HepG2 (cell line): ENCODE data around the gene BCORL1. TPM values are rescaled to one million over a fixed set of nuclear protein-coding genes. Genes with fewer than 3 reads are reported as not detected.

ENCODE experiments used
- ATAC-seq: fragments of 200-7000 bp; cut with Tn5 transposase; 3 replicates; pipeline ENCODE4 v1.9.1; 2020; ENCODE audit warnings: mild to moderate bottlenecking, moderate library complexity
- BruUV-seq: library from RNA; stranded (reverse); fragments of 400-500 nt; replicated peaks from 2 replicates; lab custom pipeline; 2021; lab: Mats Ljungman, UMichigan
- CTCF ChIA-PET: fragments of 300-600 bp; formaldehyde crosslinking; extraction: SDS; loops from one replicate; lab custom pipeline; 2021; ENCODE audit warnings: low total read pairs, inconsistent platforms, low intra/inter-chr PET ratio; lab: Yijun Ruan, JAX
- POLR2A ChIA-PET: fragments of 350-600 bp; sonication (Branson Sonifier 250); formaldehyde crosslinking; loops from one replicate; lab custom pipeline; 2020; ENCODE audit warnings: antibody characterized with exemption, inconsistent platforms; lab: Yijun Ruan, JAX
- DNase-seq: peaks from one replicate; pipeline ENCODE4 v3.0.0-alpha.2; 2015; ENCODE audit warnings: low spot score
- FAIRE-seq: peaks from 3 replicates; lab custom pipeline; 2011; peaks lifted over from hg19 to GRCh38; lab: Jason Lieb, UNC
- H2AFZ ChIP-seq: one replicate; pipeline ENCODE4 v1.6.1; 2011; ENCODE audit warnings: low read length, inconsistent platforms
- H3K27ac ChIP-seq: fragments of 300-600 bp; 3 replicates; pipeline ENCODE4 v1.8.0; 2011; ENCODE audit warnings: mixed run types, mild to moderate bottlenecking, mixed read lengths, low read length, inconsistent platforms; ENCODE audit not compliant: insufficient read depth; ENCODE audit errors: extremely low read length
- H3K27me3 ChIP-seq, 2 experiments: fragments of 200-600 bp in 1 of 2; 2 replicates in 1 of 2; 3 replicates in 1 of 2; pipeline versions ENCODE4 v1.6.0 to v1.8.0; 2011; ENCODE audit warnings: low read length in 2 of 2, mild to moderate bottlenecking in 2 of 2, moderate library complexity in 2 of 2, inconsistent platforms in 1 of 2; ENCODE audit not compliant: insufficient read depth in 2 of 2, control insufficient read depth in 1 of 2
- H3K36me3 ChIP-seq, 2 experiments: fragments of 200-600 bp in 1 of 2; replicated peaks in 1 of 2; 2 replicates in 1 of 2; 3 replicates in 1 of 2; pipeline versions ENCODE4 v1.5.1 to v1.8.0; 2011; ENCODE audit warnings: low read length in 2 of 2, inconsistent platforms in 1 of 2; ENCODE audit not compliant: insufficient read depth in 2 of 2, control insufficient read depth in 1 of 2
- H3K4me1 ChIP-seq: 2 replicates; pipeline ENCODE4 v1.5.1; 2012; ENCODE audit warnings: low read length, inconsistent platforms; ENCODE audit not compliant: insufficient read depth
- H3K4me2 ChIP-seq: 2 replicates; pipeline ENCODE4 v1.6.0; 2011; ENCODE audit warnings: low read depth, low read length, inconsistent platforms
- H3K4me3 ChIP-seq, 3 experiments: fragments of 200-600 bp in 1 of 3; sonication (generic), shearing (Covaris generic) in 1 of 3; replicated peaks in 1 of 3; 2 replicates each; pipeline ENCODE4 v1.5.1; 2011 to 2016; ENCODE audit warnings: low read length in 3 of 3, inconsistent platforms in 2 of 3, low read depth in 2 of 3, mild to moderate bottlenecking in 2 of 3, control low read depth in 1 of 3, mixed read lengths in 1 of 3; ENCODE audit not compliant: insufficient read depth in 1 of 3
- H3K79me2 ChIP-seq: one replicate; pipeline ENCODE4 v1.6.1; 2011; ENCODE audit warnings: low read length, inconsistent platforms; ENCODE audit not compliant: insufficient read depth
- H3K9ac ChIP-seq: 2 replicates; pipeline ENCODE4 v1.6.0; 2011; ENCODE audit warnings: mild to moderate bottlenecking, low read depth, low read length, inconsistent platforms; ENCODE audit not compliant: insufficient read depth
- H3K9me3 ChIP-seq: 2 replicates; pipeline ENCODE4 v1.5.1; 2012; ENCODE audit warnings: mild to moderate bottlenecking, low read length
- H4K20me1 ChIP-seq: 2 replicates; pipeline ENCODE4 v1.6.0; 2011; ENCODE audit warnings: inconsistent platforms, mild to moderate bottlenecking, low read length, moderate library complexity; ENCODE audit not compliant: insufficient read depth
- CEBPG ChIP-seq: IDR thresholded peaks from 2 replicates; pipeline ENCODE4 v1.6.1; 2016
- HINFP ChIP-seq: sonication (generic); formaldehyde crosslinking; IDR thresholded peaks from 2 replicates; pipeline ENCODE4 v1.4.0; 2020; ENCODE audit warnings: low read depth, mild to moderate bottlenecking, missing genetic modification reagents
- HOXA9 ChIP-seq: sonication (generic); formaldehyde crosslinking; IDR thresholded peaks from 2 replicates; pipeline ENCODE4 v1.8.1; 2022; ENCODE audit warnings: missing genetic modification reagents, mild to moderate bottlenecking, moderate library complexity, borderline replicate concordance
- RXRB ChIP-seq: IDR thresholded peaks from 2 replicates; pipeline ENCODE4 v1.6.1; 2016; ENCODE audit warnings: borderline replicate concordance, missing genetic modification reagents, missing compliant biosample characterization
- SP4 ChIP-seq: sonication (generic); formaldehyde crosslinking; IDR thresholded peaks from 2 replicates; pipeline ENCODE4 v1.8.1; 2023; ENCODE audit warnings: mild to moderate bottlenecking, missing genetic modification reagents
- THAP9 ChIP-seq: sonication (generic); formaldehyde crosslinking; IDR thresholded peaks from 2 replicates; pipeline ENCODE4; 2020; ENCODE audit warnings: missing genetic modification reagents, mild to moderate bottlenecking, borderline replicate concordance
- XBP1 ChIP-seq: sonication (generic); formaldehyde crosslinking; IDR thresholded peaks from 2 replicates; pipeline ENCODE4 v1.5.0; 2020; ENCODE audit warnings: missing genetic modification reagents
- XRCC5 ChIP-seq: fragments of 200-400 bp; formaldehyde crosslinking; optimal IDR thresholded peaks from 2 replicates; pipeline ENCODE3; 2017; ENCODE audit warnings: mild to moderate bottlenecking, low read length
- ZBTB43 ChIP-seq: sonication (generic); formaldehyde crosslinking; conservative IDR thresholded peaks from 2 replicates; pipeline ENCODE4 v1.4.0; 2020; ENCODE audit warnings: missing genetic modification reagents
- ZNF33A ChIP-seq: sonication (generic); formaldehyde crosslinking; IDR thresholded peaks from 2 replicates; pipeline ENCODE4 v1.5.1; 2020; ENCODE audit warnings: missing genetic modification reagents, mild to moderate bottlenecking, moderate library complexity, borderline replicate concordance
- ZXDC ChIP-seq: sonication (generic); formaldehyde crosslinking; IDR thresholded peaks from 2 replicates; pipeline ENCODE4 v1.5.0; 2020; ENCODE audit warnings: mild to moderate bottlenecking, missing genetic modification reagents
- WGBS: methylation state at CpG from one replicate; pipeline ENCODE4 v1.1.6; 2017; ENCODE audit warnings: low lambda C conversion rate; 5-methylcytosine and 5-hydroxymethylcytosine counted together
- in situ Hi-C: cut with HindIII; loops from 2 replicates; pipeline ENCODE4 v1.10.0; 2017; ENCODE audit warnings: low pct_unique_long_range_greater_than_20kb; ENCODE audit not compliant: extremely low pct_ligation_motif_present
- intact Hi-C: fragments of 100-400 bp; cut with micrococcal nuclease; formaldehyde crosslinking; loops from one replicate; pipeline ENCODE4 v1.10.0; 2022; ENCODE audit not compliant: unreplicated experiment
- polyA plus RNA-seq, 8 experiments: library from polyadenylated mRNA; depleted of rRNA in 3 of 8; stranded (reverse) in 7 of 8; unstranded in 1 of 8; fragments of >200 nt; fragmentation: Illumina TruSeq in 4 of 8; extraction: Trizol in 4 of 8; gene quantifications; 2 replicates each; pipeline versions ENCODE4 v1.2.1 to v1.2.3, GENCODE V29; 2011 to 2016; ENCODE audit warnings: low read depth in 4 of 8, missing spikeins in 1 of 8, mixed read lengths in 1 of 8; ENCODE audit not compliant: insufficient read depth in 1 of 8
- total RNA-seq, 5 experiments: library from RNA; depleted of rRNA; stranded (reverse); fragments of >200 nt; fragmentation: Illumina TruSeq; extraction: Trizol; gene quantifications; 2 replicates each; pipeline ENCODE4 v1.2.3, GENCODE V29; 2016; ENCODE audit warnings: low read depth in 1 of 5

BCORL1 gene
- total and polyA plus RNA-seq, 2 of the 13 experiments (the other 11 are each of a cell fraction or from before 2014, with no cell fraction given) = 0.67 to 1.4 TPM

GRCh38 chrX:130084631-130085237 lies 102.3 kb downstream of the BCORL1 start (continued):
- TF ChIP-seq ZBTB43 (CRISPR knock-in tag) (no peak), HOXA9 (no peak), XRCC5 (no peak), RXRB (CRISPR knock-in tag) (no peak)
- TF ChIP-seq, all 625 proteins: peak for 0

- no TSS peak for BruUV-seq
- 90% methylated on average over 8 of the region's 11 CpGs for WGBS
- POLR2A ChIA-PET = no interaction called here
- TF ChIP-seq HINFP (CRISPR knock-in tag) (no peak), CEBPG (CRISPR knock-in tag) (no peak), XBP1 (CRISPR knock-in tag) (no peak), THAP9 (no peak), ZNF33A (CRISPR knock-in tag) (no peak), ZXDC (CRISPR knock-in tag) (no peak), SP4 (CRISPR knock-in tag) (no peak)
Observed at GRCh38 chrX:130085551-130086446, 103.4 kb downstream of the BCORL1 start.

More at GRCh38 chrX:130085551-130086446, 103.4 kb downstream of the BCORL1 start:
- Histone ChIP-seq H2AFZ (no peak overlapping the region), H3K4me1 (peaks cover 9% of the 10 kb centered on the region), H4K20me1 (no peaks in the 10 kb centered on the region), H3K4me3 (no peak overlapping the region), H3K27me3 (no peaks in the 10 kb centered on the region), H3K4me2 (no peak overlapping the region), H3K79me2 (no peaks in the 10 kb centered on the region), H3K9ac (no peak overlapping the region), H3K9me3 (no peaks in the 10 kb centered on the region), H3K27ac (no peak overlapping the region), H3K36me3 (no peaks in the 10 kb centered on the region)
- in situ Hi-C loops (no loop called here), intact Hi-C loops (no loop called here)
- no peak for DNase-seq
- no peak for ATAC-seq
- no peak for FAIRE-seq
- CTCF ChIA-PET = no interaction called here
